Peyer's patch (tissue), 4 donors: Measurements from ENCODE around the gene PBX1. TPM values are rescaled to one million over a fixed set of nuclear protein-coding genes. Genes with fewer than 3 reads are reported as not detected.

Experiments used
- DNase-seq, 3 donors: peaks; one replicate each; pipeline ENCODE4 v3.0.0-alpha.2; 2017 to 2019
- H3K27ac ChIP-seq, 4 donors: fragments of 200-600 bp; sonication (generic); one replicate each; pipeline ENCODE4 v1.5.1; 2016 to 2019
- H3K27me3 ChIP-seq, 2 donors: fragments of 200-600 bp; sonication (generic); one replicate each; pipeline ENCODE4 v1.5.1; 2019
- H3K36me3 ChIP-seq, 3 donors: fragments of 200-600 bp; sonication (generic); one replicate each; pipeline ENCODE4 v1.5.1; 2016 to 2019
- H3K4me1 ChIP-seq, 4 donors: fragments of 200-600 bp; sonication (generic); one replicate each; pipeline ENCODE4 v1.5.1; 2016 to 2019
- H3K4me3 ChIP-seq, 4 donors: fragments of 200-600 bp; sonication (generic); 1 replicate in 3 of 4; 2 replicates in 1 of 4; pipeline ENCODE4 v1.5.1; 2016 to 2019; ENCODE audit warnings: mild to moderate bottlenecking in 1 of 4
- H3K9me3 ChIP-seq, 4 donors: fragments of 200-600 bp; sonication (generic); one replicate each; pipeline ENCODE4 v1.5.1; 2016 to 2019; ENCODE audit warnings: mild to moderate bottlenecking in 1 of 4
- POLR2A ChIP-seq, 2 donors: fragments of 450-650 bp; IDR thresholded peaks; one replicate each; pipeline ENCODE4 v1.5.1; 2017; ENCODE audit warnings: antibody characterized with exemption in 2 of 2, mild to moderate bottlenecking in 2 of 2, moderate library complexity in 2 of 2
- total RNA-seq, 4 donors: library from RNA; depleted of rRNA; stranded (reverse); fragments of >200 nt; gene quantifications; one replicate each; pipeline ENCODE4 v1.1.0, GENCODE V29; 2016
- TF ChIP-seq, protein P1 (sequence below), 6 experiments: fragments of 450-650 bp in 4 of 6; fragments of 200-600 bp in 2 of 6; sonication (generic) in 1 of 6; IDR thresholded peaks; one replicate each; pipeline ENCODE4 v1.5.1; 2017 to 2019; ENCODE audit warnings: antibody characterized with exemption in 6 of 6, mild to moderate bottlenecking in 3 of 6, moderate library complexity in 1 of 6

The PBX1 gene
- total RNA-seq, 4 donors from 2014 or later: 20.6 to 57.5 (median 40.4) TPM

DNA sequence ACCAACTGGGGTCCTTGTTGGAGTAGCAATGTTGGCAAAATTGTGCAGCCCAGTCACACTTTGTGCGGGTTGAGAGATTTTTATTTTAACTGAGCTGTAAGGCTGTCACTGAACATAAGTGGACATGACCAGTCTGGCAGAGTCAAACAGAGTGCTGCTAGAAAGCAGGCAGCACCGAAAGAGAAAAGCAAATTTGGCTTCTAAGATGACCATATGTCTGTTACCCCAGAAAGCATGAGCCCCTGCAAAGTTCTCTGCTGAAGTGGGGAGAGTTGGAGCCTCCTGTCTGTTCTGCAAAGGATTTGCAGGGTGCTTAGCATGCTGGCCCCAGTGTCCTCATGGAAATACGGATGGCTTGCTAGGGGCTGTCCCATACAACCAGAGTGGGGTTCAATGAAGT lies 220.4 kb downstream of the PBX1 start:
- peak overlapping the region in 2 of 4 donors; percentile 45 to 56 for H3K27ac ChIP-seq
- TF ChIP-seq POLR2A (IDR thresholded peaks at IDR 0.05): no peak
- TF ChIP-seq, protein P1, sequence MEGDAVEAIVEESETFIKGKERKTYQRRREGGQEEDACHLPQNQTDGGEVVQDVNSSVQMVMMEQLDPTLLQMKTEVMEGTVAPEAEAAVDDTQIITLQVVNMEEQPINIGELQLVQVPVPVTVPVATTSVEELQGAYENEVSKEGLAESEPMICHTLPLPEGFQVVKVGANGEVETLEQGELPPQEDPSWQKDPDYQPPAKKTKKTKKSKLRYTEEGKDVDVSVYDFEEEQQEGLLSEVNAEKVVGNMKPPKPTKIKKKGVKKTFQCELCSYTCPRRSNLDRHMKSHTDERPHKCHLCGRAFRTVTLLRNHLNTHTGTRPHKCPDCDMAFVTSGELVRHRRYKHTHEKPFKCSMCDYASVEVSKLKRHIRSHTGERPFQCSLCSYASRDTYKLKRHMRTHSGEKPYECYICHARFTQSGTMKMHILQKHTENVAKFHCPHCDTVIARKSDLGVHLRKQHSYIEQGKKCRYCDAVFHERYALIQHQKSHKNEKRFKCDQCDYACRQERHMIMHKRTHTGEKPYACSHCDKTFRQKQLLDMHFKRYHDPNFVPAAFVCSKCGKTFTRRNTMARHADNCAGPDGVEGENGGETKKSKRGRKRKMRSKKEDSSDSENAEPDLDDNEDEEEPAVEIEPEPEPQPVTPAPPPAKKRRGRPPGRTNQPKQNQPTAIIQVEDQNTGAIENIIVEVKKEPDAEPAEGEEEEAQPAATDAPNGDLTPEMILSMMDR (IDR thresholded peaks at IDR 0.05): no peak
- H3K36me3 ChIP-seq: no peaks in the 10 kb centered on the region
- no peaks in the 10 kb centered on the region for H3K9me3 ChIP-seq
- no peaks in the 10 kb centered on the region for H3K27me3 ChIP-seq
- H3K4me1 ChIP-seq: peaks cover 0 to 42% (median 0%) of the 10 kb centered on the region in 4 donors
- DNase-seq: no peak
- H3K4me3 ChIP-seq: no peak overlapping the region

DNA sequence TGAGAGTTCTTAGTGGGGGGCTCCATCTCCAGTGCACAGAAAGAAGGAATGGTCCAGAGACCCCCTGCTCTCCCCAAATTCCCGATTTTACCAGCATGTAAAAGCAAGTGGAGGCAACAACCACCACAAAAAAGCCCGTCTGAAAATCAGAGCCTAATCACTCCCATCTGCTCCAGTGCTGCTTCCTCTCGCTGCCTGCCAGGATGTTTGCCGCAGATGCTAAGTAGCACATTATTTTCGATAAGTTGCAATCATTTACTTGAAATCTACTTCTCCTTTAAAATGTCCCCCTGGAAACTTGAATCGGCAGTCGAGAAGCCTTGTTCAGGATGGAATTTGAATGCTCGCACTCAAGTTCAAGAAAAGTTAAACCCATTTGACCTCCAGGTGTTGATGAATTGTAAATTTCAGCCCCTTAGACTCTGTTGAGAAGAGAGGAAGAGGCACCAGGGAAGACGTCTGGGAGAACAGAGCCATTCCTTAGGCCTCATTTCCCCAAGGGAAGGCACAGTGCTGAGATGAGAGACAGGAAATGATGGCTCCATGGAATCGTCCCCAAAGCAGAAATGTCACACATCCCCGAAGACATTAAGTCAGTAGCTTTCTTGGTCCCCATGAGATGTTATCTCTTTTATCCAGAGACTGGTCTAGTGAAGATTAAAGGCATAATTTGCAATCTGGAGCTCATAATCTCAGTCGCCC lies 221.3 kb downstream of the PBX1 start:
- no peak for DNase-seq
- H3K27me3 ChIP-seq: no peaks in the 10 kb centered on the region
- H3K27ac ChIP-seq: peak overlapping the region in 2 of 4 donors; percentile 45 to 56
- TF ChIP-seq, protein P1 (IDR thresholded peaks at IDR 0.05): no peak
- no peak for TF ChIP-seq POLR2A (IDR thresholded peaks at IDR 0.05)
- H3K4me3 ChIP-seq: no peak overlapping the region
- H3K4me1 ChIP-seq: peaks cover 0 to 34% (median 0%) of the 10 kb centered on the region in 4 donors
- H3K9me3 ChIP-seq: no peaks in the 10 kb centered on the region
- no peaks in the 10 kb centered on the region for H3K36me3 ChIP-seq

DNA sequence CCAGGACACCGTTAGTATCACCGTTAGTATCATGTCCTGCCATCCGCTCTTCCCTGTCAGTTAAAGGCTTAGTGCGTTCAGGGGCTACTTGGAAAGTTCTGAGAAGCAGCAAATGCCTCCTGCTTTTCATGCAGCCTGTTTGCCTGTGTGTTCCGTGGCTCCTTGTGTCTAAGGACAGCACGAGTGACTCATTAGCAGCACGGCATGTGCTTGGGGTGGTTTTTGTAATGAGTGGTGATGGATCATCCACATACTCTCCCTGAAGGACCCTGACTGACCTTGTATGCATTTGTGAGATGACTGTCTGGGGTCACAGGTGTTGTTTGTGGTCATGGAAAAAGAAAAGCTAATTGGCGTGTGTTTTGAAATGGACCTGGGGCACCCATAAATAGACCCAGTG lies 221.9 kb downstream of the PBX1 start:
- H3K9me3 ChIP-seq: no peaks in the 10 kb centered on the region
- H3K27ac ChIP-seq: peak overlapping the region in 3 of 4 donors; percentile 17 to 56 (median 45)
- no peaks in the 10 kb centered on the region for H3K36me3 ChIP-seq
- peaks cover 0 to 32% (median 0%) of the 10 kb centered on the region in 4 donors for H3K4me1 ChIP-seq
- no peak for DNase-seq
- H3K27me3 ChIP-seq: no peaks in the 10 kb centered on the region
- TF ChIP-seq, protein P1 (IDR thresholded peaks at IDR 0.05): no peak
- no peak for TF ChIP-seq POLR2A (IDR thresholded peaks at IDR 0.05)
- no peak overlapping the region for H3K4me3 ChIP-seq

DNA sequence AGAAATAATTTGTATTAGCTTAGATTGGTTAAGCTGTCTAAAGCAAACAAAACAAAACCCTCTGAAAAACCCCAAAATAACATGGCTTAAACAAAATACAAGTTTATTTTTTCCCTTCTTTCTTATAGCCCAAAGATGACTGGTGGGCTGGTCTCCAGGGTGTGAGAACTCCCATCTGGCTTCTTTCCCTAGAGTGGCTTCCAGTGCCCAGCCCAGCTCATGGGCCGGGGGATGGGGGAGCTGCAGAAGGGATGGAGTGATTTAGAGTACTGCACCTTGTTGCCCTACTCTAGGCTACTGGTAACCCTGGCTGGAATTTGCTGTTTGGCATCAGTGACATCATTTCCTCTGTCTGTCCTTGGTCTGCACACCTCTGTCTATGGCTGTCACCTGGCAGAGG lies 223.0 kb downstream of the PBX1 start:
- TF ChIP-seq POLR2A (IDR thresholded peaks at IDR 0.05): no peak
- TF ChIP-seq, protein P1 (IDR thresholded peaks at IDR 0.05): no peak
- Histone ChIP-seq H3K4me3 (no peak overlapping the region), H3K4me1 (peaks cover 0 to 34% (median 0%) of the 10 kb centered on the region in 4 donors), H3K27ac (peak overlapping the region in 1 of 4 donors; percentile 56), H3K9me3 (no peaks in the 10 kb centered on the region), H3K36me3 (no peaks in the 10 kb centered on the region), H3K27me3 (no peaks in the 10 kb centered on the region)
- no peak for DNase-seq

DNA sequence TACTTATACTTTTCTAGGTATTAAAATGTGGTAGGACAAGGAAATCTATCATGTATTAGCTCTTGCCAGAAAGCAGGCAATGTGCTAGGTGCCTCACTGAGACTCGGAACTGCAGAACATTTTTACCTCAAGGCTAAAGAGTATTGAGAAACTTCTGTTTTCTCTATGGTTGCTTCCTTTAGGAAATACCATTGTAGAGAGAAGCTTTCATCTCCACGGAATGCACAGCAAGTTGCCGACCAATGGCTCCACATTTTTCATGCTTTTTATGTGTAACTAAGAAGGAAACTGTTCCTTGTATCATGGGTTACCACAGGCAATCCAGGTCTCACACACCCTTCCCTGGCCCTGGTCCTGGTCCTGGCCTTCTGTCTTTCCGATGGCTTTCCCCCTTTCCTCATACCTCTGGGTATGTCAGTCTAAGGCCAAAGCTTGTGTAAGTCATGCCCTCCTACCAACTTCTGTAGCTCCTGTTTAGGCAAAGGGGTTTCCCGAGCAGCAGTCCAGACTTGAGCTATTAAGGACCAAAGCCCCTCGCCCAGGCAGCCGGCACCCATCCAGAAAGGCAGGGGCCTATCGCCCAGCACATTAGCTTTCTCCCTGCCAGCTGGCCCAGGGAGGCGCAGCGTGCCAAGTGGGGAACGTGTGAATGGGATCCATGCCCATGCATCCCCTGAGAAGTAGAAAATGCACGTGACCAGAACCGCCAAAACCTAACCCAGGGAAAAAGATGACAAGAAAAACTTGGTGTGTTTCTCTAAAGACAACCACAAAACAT lies 225.0 kb downstream of the PBX1 start:
- H3K4me1 ChIP-seq: peaks cover 0 to 41% (median 0%) of the 10 kb centered on the region in 4 donors
- H3K27ac ChIP-seq: no peak overlapping the region
- no peak for TF ChIP-seq POLR2A (IDR thresholded peaks at IDR 0.05)
- TF ChIP-seq, protein P1 (IDR thresholded peaks at IDR 0.05): no peak
- H3K9me3 ChIP-seq: no peaks in the 10 kb centered on the region
- H3K36me3 ChIP-seq: no peaks in the 10 kb centered on the region
- no peak overlapping the region for H3K4me3 ChIP-seq
- no peaks in the 10 kb centered on the region for H3K27me3 ChIP-seq
- DNase-seq: no peak
